HepG2 (cell line): ENCODE results near the gene ESRRG. TPM values are rescaled to one million over a fixed set of nuclear protein-coding genes. Genes with fewer than 3 reads are reported as not detected.

Source experiments
- ATAC-seq: fragments of 200-7000 bp; cut with Tn5 transposase; 3 replicates; pipeline ENCODE4 v1.9.1; 2020; ENCODE audit warnings: mild to moderate bottlenecking, moderate library complexity
- BruUV-seq: library from RNA; stranded (reverse); fragments of 400-500 nt; replicated peaks from 2 replicates; lab custom pipeline; 2021; lab: Mats Ljungman, UMichigan
- CTCF ChIA-PET: fragments of 300-600 bp; formaldehyde crosslinking; extraction: SDS; loops from one replicate; lab custom pipeline; 2021; ENCODE audit warnings: low total read pairs, inconsistent platforms, low intra/inter-chr PET ratio; lab: Yijun Ruan, JAX
- POLR2A ChIA-PET: fragments of 350-600 bp; sonication (Branson Sonifier 250); formaldehyde crosslinking; loops from one replicate; lab custom pipeline; 2020; ENCODE audit warnings: antibody characterized with exemption, inconsistent platforms; lab: Yijun Ruan, JAX
- DNase-seq: peaks from one replicate; pipeline ENCODE4 v3.0.0-alpha.2; 2015; ENCODE audit warnings: low spot score
- FAIRE-seq: peaks from 3 replicates; lab custom pipeline; 2011; peaks lifted over from hg19 to GRCh38; lab: Jason Lieb, UNC
- H2AFZ ChIP-seq: one replicate; pipeline ENCODE4 v1.6.1; 2011; ENCODE audit warnings: low read length, inconsistent platforms
- H3K27ac ChIP-seq: fragments of 300-600 bp; 3 replicates; pipeline ENCODE4 v1.8.0; 2011; ENCODE audit warnings: mixed run types, mild to moderate bottlenecking, mixed read lengths, low read length, inconsistent platforms; ENCODE audit not compliant: insufficient read depth; ENCODE audit errors: extremely low read length
- H3K27me3 ChIP-seq, 2 experiments: fragments of 200-600 bp in 1 of 2; 2 replicates in 1 of 2; 3 replicates in 1 of 2; pipeline versions ENCODE4 v1.6.0 to v1.8.0; 2011; ENCODE audit warnings: low read length in 2 of 2, mild to moderate bottlenecking in 2 of 2, moderate library complexity in 2 of 2, inconsistent platforms in 1 of 2; ENCODE audit not compliant: insufficient read depth in 2 of 2, control insufficient read depth in 1 of 2
- H3K36me3 ChIP-seq, 2 experiments: fragments of 200-600 bp in 1 of 2; replicated peaks in 1 of 2; 2 replicates in 1 of 2; 3 replicates in 1 of 2; pipeline versions ENCODE4 v1.5.1 to v1.8.0; 2011; ENCODE audit warnings: low read length in 2 of 2, inconsistent platforms in 1 of 2; ENCODE audit not compliant: insufficient read depth in 2 of 2, control insufficient read depth in 1 of 2
- H3K4me1 ChIP-seq: 2 replicates; pipeline ENCODE4 v1.5.1; 2012; ENCODE audit warnings: low read length, inconsistent platforms; ENCODE audit not compliant: insufficient read depth
- H3K4me2 ChIP-seq: 2 replicates; pipeline ENCODE4 v1.6.0; 2011; ENCODE audit warnings: low read depth, low read length, inconsistent platforms
- H3K4me3 ChIP-seq, 3 experiments: fragments of 200-600 bp in 1 of 3; sonication (generic), shearing (Covaris generic) in 1 of 3; replicated peaks in 1 of 3; 2 replicates each; pipeline ENCODE4 v1.5.1; 2011 to 2016; ENCODE audit warnings: low read length in 3 of 3, inconsistent platforms in 2 of 3, low read depth in 2 of 3, mild to moderate bottlenecking in 2 of 3, control low read depth in 1 of 3, mixed read lengths in 1 of 3; ENCODE audit not compliant: insufficient read depth in 1 of 3
- H3K79me2 ChIP-seq: one replicate; pipeline ENCODE4 v1.6.1; 2011; ENCODE audit warnings: low read length, inconsistent platforms; ENCODE audit not compliant: insufficient read depth
- H3K9ac ChIP-seq: 2 replicates; pipeline ENCODE4 v1.6.0; 2011; ENCODE audit warnings: mild to moderate bottlenecking, low read depth, low read length, inconsistent platforms; ENCODE audit not compliant: insufficient read depth
- H3K9me3 ChIP-seq: 2 replicates; pipeline ENCODE4 v1.5.1; 2012; ENCODE audit warnings: mild to moderate bottlenecking, low read length
- H4K20me1 ChIP-seq: 2 replicates; pipeline ENCODE4 v1.6.0; 2011; ENCODE audit warnings: inconsistent platforms, mild to moderate bottlenecking, low read length, moderate library complexity; ENCODE audit not compliant: insufficient read depth
- DNMT3B ChIP-seq: conservative IDR thresholded peaks from 2 replicates; pipeline ENCODE4 v1.6.1; 2016; ENCODE audit warnings: missing biosample characterization, control low read depth
- EZH2 ChIP-seq: conservative IDR thresholded peaks from 2 replicates; pipeline ENCODE4 v1.6.1; 2012; ENCODE audit warnings: mild to moderate bottlenecking, low read depth, low read length, moderate library complexity
- HDAC2 ChIP-seq: sonication (generic); formaldehyde crosslinking; IDR thresholded peaks from 2 replicates; pipeline ENCODE4 v1.4.0; 2020; ENCODE audit warnings: missing genetic modification reagents
- JUNB ChIP-seq: sonication (generic); formaldehyde crosslinking; IDR thresholded peaks from 2 replicates; pipeline ENCODE4 v1.8.0; 2022; ENCODE audit warnings: missing genetic modification reagents, mild to moderate bottlenecking, borderline replicate concordance
- MYNN ChIP-seq: sonication (generic); formaldehyde crosslinking; IDR thresholded peaks from 2 replicates; pipeline ENCODE4 v1.4.0; 2020; ENCODE audit warnings: mild to moderate bottlenecking, low read depth, missing genetic modification reagents
- RBM22 ChIP-seq: fragments of 200-400 bp; formaldehyde crosslinking; optimal IDR thresholded peaks from 2 replicates; pipeline ENCODE3; 2017; ENCODE audit warnings: mild to moderate bottlenecking, low read length, moderate library complexity
- SOX5 ChIP-seq: IDR thresholded peaks from 2 replicates; pipeline ENCODE4 v1.6.1; 2016; ENCODE audit warnings: borderline replicate concordance
- ZNF296 ChIP-seq: sonication (generic); formaldehyde crosslinking; conservative IDR thresholded peaks from 2 replicates; pipeline ENCODE4 v1.5.0; 2020; ENCODE audit warnings: mild to moderate bottlenecking, missing genetic modification reagents
- WGBS: methylation state at CpG from one replicate; pipeline ENCODE4 v1.1.6; 2017; ENCODE audit warnings: low lambda C conversion rate; 5-methylcytosine and 5-hydroxymethylcytosine counted together
- in situ Hi-C: cut with HindIII; loops from 2 replicates; pipeline ENCODE4 v1.10.0; 2017; ENCODE audit warnings: low pct_unique_long_range_greater_than_20kb; ENCODE audit not compliant: extremely low pct_ligation_motif_present
- intact Hi-C: fragments of 100-400 bp; cut with micrococcal nuclease; formaldehyde crosslinking; loops from one replicate; pipeline ENCODE4 v1.10.0; 2022; ENCODE audit not compliant: unreplicated experiment
- polyA plus RNA-seq, 8 experiments: library from polyadenylated mRNA; depleted of rRNA in 3 of 8; stranded (reverse) in 7 of 8; unstranded in 1 of 8; fragments of >200 nt; fragmentation: Illumina TruSeq in 4 of 8; extraction: Trizol in 4 of 8; gene quantifications; 2 replicates each; pipeline versions ENCODE4 v1.2.1 to v1.2.3, GENCODE V29; 2011 to 2016; ENCODE audit warnings: low read depth in 4 of 8, missing spikeins in 1 of 8, mixed read lengths in 1 of 8; ENCODE audit not compliant: insufficient read depth in 1 of 8
- total RNA-seq, 5 experiments: library from RNA; depleted of rRNA; stranded (reverse); fragments of >200 nt; fragmentation: Illumina TruSeq; extraction: Trizol; gene quantifications; 2 replicates each; pipeline ENCODE4 v1.2.3, GENCODE V29; 2016; ENCODE audit warnings: low read depth in 1 of 5
- TF ChIP-seq, protein P1 (sequence below): IDR thresholded peaks from 2 replicates; pipeline ENCODE4 v1.6.1; 2016; ENCODE audit warnings: low read depth, control low read depth

Gene ESRRG
- total and polyA plus RNA-seq, 2 of the 13 experiments (the other 11 are each of a cell fraction or from before 2014, with no cell fraction given) = not detected

DNA sequence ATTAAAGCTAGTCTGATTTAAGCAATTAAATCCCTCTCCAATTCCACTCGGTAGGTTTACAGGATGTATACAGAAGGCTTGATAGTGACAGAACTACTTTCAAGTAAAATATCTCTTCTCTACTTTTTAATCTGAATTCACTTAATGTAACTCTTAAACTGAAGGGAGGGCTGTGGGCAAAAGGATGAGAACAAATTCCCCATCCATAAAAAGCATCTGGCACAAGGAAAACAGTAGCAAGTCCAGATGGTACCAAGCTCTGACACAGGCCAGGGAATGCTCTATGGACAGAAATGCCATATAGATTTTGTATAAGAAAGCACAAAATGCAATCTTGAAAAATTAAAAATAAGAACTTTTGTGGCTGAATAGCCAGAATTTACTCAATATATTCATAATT lies 246.9 kb downstream of the ESRRG start:
- no peaks in the 10 kb centered on the region for H4K20me1 ChIP-seq
- H3K4me1 ChIP-seq = no peaks in the 10 kb centered on the region
- FAIRE-seq = no peak
- no peak for DNase-seq
- intact Hi-C loops = no loop called here
- ChIA-PET CTCF (no interaction called here), POLR2A (no interaction called here)
- H3K9ac ChIP-seq = no peak overlapping the region
- no peaks in the 10 kb centered on the region for H3K36me3 ChIP-seq
- no peak overlapping the region for H3K4me3 ChIP-seq
- no TSS peak for BruUV-seq
- ATAC-seq = no peak
- H3K27ac ChIP-seq = no peak overlapping the region
- TF ChIP-seq SOX5 (CRISPR knock-in tag) (no peak), RBM22 (no peak), DNMT3B (CRISPR knock-in tag) (no peak), HDAC2 (CRISPR knock-in tag) (no peak), EZH2 (no peak), MYNN (no peak), JUNB (CRISPR knock-in tag) (no peak), ZNF296 (no peak)
- TF ChIP-seq, protein P1, sequence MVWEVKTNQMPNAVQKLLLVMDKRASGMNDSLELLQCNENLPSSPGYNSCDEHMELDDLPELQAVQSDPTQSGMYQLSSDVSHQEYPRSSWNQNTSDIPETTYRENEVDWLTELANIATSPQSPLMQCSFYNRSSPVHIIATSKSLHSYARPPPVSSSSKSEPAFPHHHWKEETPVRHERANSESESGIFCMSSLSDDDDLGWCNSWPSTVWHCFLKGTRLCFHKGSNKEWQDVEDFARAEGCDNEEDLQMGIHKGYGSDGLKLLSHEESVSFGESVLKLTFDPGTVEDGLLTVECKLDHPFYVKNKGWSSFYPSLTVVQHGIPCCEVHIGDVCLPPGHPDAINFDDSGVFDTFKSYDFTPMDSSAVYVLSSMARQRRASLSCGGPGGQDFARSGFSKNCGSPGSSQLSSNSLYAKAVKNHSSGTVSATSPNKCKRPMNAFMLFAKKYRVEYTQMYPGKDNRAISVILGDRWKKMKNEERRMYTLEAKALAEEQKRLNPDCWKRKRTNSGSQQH (CRISPR knock-in tag) = no peak
- TF ChIP-seq, all 625 proteins: peak for 0
- H2AFZ ChIP-seq = no peak overlapping the region
- 46% methylated on average over 1 of the region's 1 CpG for WGBS
- in situ Hi-C loops = no loop called here
- no peaks in the 10 kb centered on the region for H3K27me3 ChIP-seq
- no peaks in the 10 kb centered on the region for H3K9me3 ChIP-seq
- H3K4me2 ChIP-seq = no peak overlapping the region
- no peaks in the 10 kb centered on the region for H3K79me2 ChIP-seq
